IMR-90 (cell line): ENCODE results near the gene TRIO. TPM values are rescaled to one million over a fixed set of nuclear protein-coding genes. Genes with fewer than 3 reads are reported as not detected.

Source experiments
- ATAC-seq: fragments of 200-7000 bp; cut with Tn5 transposase; 2 replicates; pipeline ENCODE4 v1.9.1; 2020; ENCODE audit warnings: low read depth, mild to moderate bottlenecking, moderate library complexity
- BruUV-seq: library from RNA; stranded (reverse); fragments of 400-500 nt; replicated peaks from 2 replicates; lab custom pipeline; 2021; lab: Mats Ljungman, UMichigan
- CTCF ChIA-PET: fragments of 300-600 bp; formaldehyde crosslinking; extraction: SDS; loops from one replicate; lab custom pipeline; 2021; ENCODE audit warnings: antibody characterized with exemption; lab: Yijun Ruan, JAX
- POLR2A ChIA-PET: fragments of 300-600 bp; sonication (Branson Sonifier 250); formaldehyde crosslinking; loops from one replicate; lab custom pipeline; 2022; ENCODE audit warnings: antibody characterized with exemption; ENCODE audit not compliant: unreplicated experiment; lab: Charles Lee
- DNase-seq: peaks from one replicate; pipeline ENCODE4 v3.0.0; 2013
- H2AFZ ChIP-seq: replicated peaks from 2 replicates; pipeline ENCODE3; 2013; ENCODE audit warnings: low read length, mild to moderate bottlenecking; ENCODE audit not compliant: poor library complexity
- H2AK5ac ChIP-seq: 2 replicates; pipeline ENCODE4 v1.6.1; 2013; ENCODE audit warnings: low read depth, low read length, inconsistent platforms
- H2AK9ac ChIP-seq: replicated peaks from 2 replicates; pipeline ENCODE3; 2013; ENCODE audit warnings: mild to moderate bottlenecking, low read depth, low read length, moderate library complexity; ENCODE audit not compliant: poor library complexity
- H2BK120ac ChIP-seq: 2 replicates; pipeline ENCODE4 v1.6.1; 2013; ENCODE audit warnings: low read depth, low read length, inconsistent platforms
- H2BK15ac ChIP-seq: 3 replicates; pipeline ENCODE4 v1.6.1; 2013; ENCODE audit warnings: low read depth, low read length, inconsistent platforms
- H2BK20ac ChIP-seq: 2 replicates; pipeline ENCODE4 v1.6.1; 2013; ENCODE audit warnings: low read depth, mild to moderate bottlenecking, inconsistent platforms, low read length, moderate library complexity
- H2BK5ac ChIP-seq: 2 replicates; pipeline ENCODE4 v1.6.1; 2013; ENCODE audit warnings: mild to moderate bottlenecking, low read depth, low read length, inconsistent platforms; ENCODE audit not compliant: poor library complexity, severe bottlenecking
- H3K14ac ChIP-seq: replicated peaks from 2 replicates; pipeline ENCODE4 v1.6.1; 2013; ENCODE audit warnings: low read depth, low read length, inconsistent platforms
- H3K18ac ChIP-seq: 2 replicates; pipeline ENCODE4 v1.6.1; 2013; ENCODE audit warnings: low read depth, low read length, control low read depth
- H3K23ac ChIP-seq: 2 replicates; pipeline ENCODE4 v1.6.1; 2013; ENCODE audit warnings: low read depth, low read length, inconsistent platforms
- H3K27ac ChIP-seq: 2 replicates; pipeline ENCODE4 v1.5.1; 2013; ENCODE audit warnings: mild to moderate bottlenecking, control low read depth, low read length; ENCODE audit not compliant: insufficient read depth
- H3K27me3 ChIP-seq: 2 replicates; pipeline ENCODE4 v1.6.1; 2013; ENCODE audit warnings: low read length; ENCODE audit not compliant: control insufficient read depth, insufficient read depth
- H3K36me3 ChIP-seq: 2 replicates; pipeline ENCODE4 v1.6.1; 2013; ENCODE audit warnings: low read length, mixed read lengths; ENCODE audit not compliant: control insufficient read depth, insufficient read depth
- H3K4ac ChIP-seq: 2 replicates; pipeline ENCODE4 v1.6.1; 2013; ENCODE audit warnings: low read depth, low read length, inconsistent platforms
- H3K4me1 ChIP-seq: 2 replicates; pipeline ENCODE4 v1.6.1; 2013; ENCODE audit warnings: low read length, mixed read lengths; ENCODE audit not compliant: control insufficient read depth, insufficient read depth
- H3K4me2 ChIP-seq: 2 replicates; pipeline ENCODE4 v1.6.1; 2013; ENCODE audit warnings: low read depth, mild to moderate bottlenecking, control low read depth, low read length, moderate library complexity
- H3K4me3 ChIP-seq: 2 replicates; pipeline ENCODE4 v1.5.1; 2013; ENCODE audit warnings: low read depth, mild to moderate bottlenecking, control low read depth, low read length, moderate library complexity; ENCODE audit not compliant: insufficient read depth
- H3K56ac ChIP-seq: 2 replicates; pipeline ENCODE4 v1.6.1; 2013; ENCODE audit warnings: low read length, inconsistent platforms; ENCODE audit not compliant: insufficient read depth; ENCODE audit errors: extremely low read depth
- H3K79me1 ChIP-seq, 2 experiments: 2 replicates each; pipeline ENCODE4 v1.6.1; 2013; ENCODE audit warnings: low read length in 2 of 2, inconsistent platforms in 1 of 2, low read depth in 1 of 2
- H3K9ac ChIP-seq: 2 replicates; pipeline ENCODE4 v1.6.1; 2013; ENCODE audit warnings: low read depth, low read length, control low read depth
- H3K9me1 ChIP-seq: 2 replicates; pipeline ENCODE4 v1.6.1; 2013; ENCODE audit warnings: low read length, inconsistent platforms; ENCODE audit not compliant: insufficient read depth
- H3K9me3 ChIP-seq: 2 replicates; pipeline ENCODE4 v1.6.1; 2013; ENCODE audit warnings: low read length; ENCODE audit not compliant: control insufficient read depth, insufficient read depth
- H4K20me1 ChIP-seq: 2 replicates; pipeline ENCODE4 v1.6.1; 2013; ENCODE audit warnings: low read length, inconsistent platforms; ENCODE audit not compliant: insufficient read depth
- H4K5ac ChIP-seq: 2 replicates; pipeline ENCODE4 v1.6.1; 2013; ENCODE audit warnings: mild to moderate bottlenecking, low read depth, low read length, control low read depth
- H4K8ac ChIP-seq, 2 experiments: 2 replicates each; pipeline ENCODE4 v1.6.1; 2013; ENCODE audit warnings: low read depth in 2 of 2, low read length in 2 of 2, control low read depth in 1 of 2, inconsistent platforms in 1 of 2
- H4K91ac ChIP-seq: 2 replicates; pipeline ENCODE4 v1.6.1; 2013; ENCODE audit warnings: low read depth, low read length, inconsistent platforms; ENCODE audit not compliant: insufficient read depth
- CEBPB ChIP-seq: IDR thresholded peaks from 2 replicates; pipeline ENCODE4 v1.6.1; 2012; ENCODE audit warnings: low read depth, low read length, improper control_type of control experiment
- MAZ ChIP-seq: IDR thresholded peaks from 2 replicates; pipeline ENCODE4 v1.6.1; 2012; ENCODE audit warnings: low read depth, mild to moderate bottlenecking, low read length, improper control_type of control experiment, moderate library complexity, borderline replicate concordance
- WGBS, 2 experiments: methylation state at CpG; one replicate each; pipeline versions ENCODE4 v1.1.5 to v1.1.7; 2013; ENCODE audit warnings: missing lambda C conversion rate in 2 of 2; ENCODE audit not compliant: insufficient read length in 1 of 2; ENCODE audit errors: extremely low coverage in 2 of 2; 5-methylcytosine and 5-hydroxymethylcytosine counted together
- dilution Hi-C: fragments of 300-500 bp; cut with HindIII; formaldehyde crosslinking; loops from one replicate; pipeline ENCODE4 v1.14.3; 2018; ENCODE audit warnings: low sequenced_read_pairs; ENCODE audit not compliant: unreplicated experiment
- in situ Hi-C: fragments of 300-500 bp; cut with MboI; formaldehyde crosslinking; loops from 3 replicates; pipeline ENCODE4 v1.14.3; 2019; ENCODE audit warnings: low sequenced_read_pairs, inconsistent platforms, mixed read lengths
- intact Hi-C: fragments of 100-400 bp; cut with micrococcal nuclease; formaldehyde crosslinking; loops from 2 replicates; pipeline ENCODE4 v1.10.0; 2022
- polyA plus RNA-seq, 3 experiments: library from polyadenylated mRNA; depleted of rRNA; stranded (reverse); fragments of >200 nt; gene quantifications; 2 replicates each; pipeline ENCODE4 v1.2.3, GENCODE V29; 2012; ENCODE audit warnings: low replicate concordance in 1 of 3
- total RNA-seq: library from RNA; depleted of rRNA; stranded (reverse); fragments of >200 nt; gene quantifications from 2 replicates; pipeline ENCODE4 v1.2.3, GENCODE V29; 2012

TRIO gene
- total and polyA plus RNA-seq, 2 of the 4 experiments (the other 2 are of a cell fraction) = 206 to 522 TPM

GRCh38 chr5:14109771-14110170, 33.4 kb upstream of the TRIO start:
- BruUV-seq = no TSS peak
- ChIA-PET POLR2A (no interaction called here), CTCF (interaction anchor here (1.2 to 1.9 kb wide), 2 partner anchors 30 to 44 kb away, joined by 3 to 4 read pairs; no protein-coding TSS in a partner anchor)
- in situ Hi-C loops = loop anchor here (25.0 kb wide), 1 partner anchor 553 kb away; the partner anchor contains the start of gene OTULIN
- H2AK5ac ChIP-seq = peak overlapping the region; percentile 83
- H3K4me2 ChIP-seq = no peak overlapping the region
- H3K23ac ChIP-seq = peak overlapping the region; percentile 57
- H3K27me3 ChIP-seq = no peaks in the 10 kb centered on the region
- H3K56ac ChIP-seq = peak overlapping the region; percentile 62; the same call in 1 of the 2 replicates
- H4K8ac ChIP-seq = peak overlapping the region; percentile 50 to 96; a peak in 3 of 4 replicates
- H3K36me3 ChIP-seq = no peaks in the 10 kb centered on the region
- no peak overlapping the region for H2AK9ac ChIP-seq
- H2BK120ac ChIP-seq = peak overlapping the region; percentile 94
- H3K18ac ChIP-seq = peak overlapping the region; percentile 95; the same call in 1 of the 2 replicates
- dilution Hi-C loops = no loop called here
- ATAC-seq (no peak), DNase-seq (peak; percentile 10)
- peak overlapping the region; percentile 87; the same call in 1 of the 2 replicates for H4K5ac ChIP-seq
- no peak overlapping the region for H3K4me3 ChIP-seq
- no peaks in the 10 kb centered on the region for H4K20me1 ChIP-seq
- H2AFZ ChIP-seq = no peak overlapping the region
- H3K4ac ChIP-seq = peak overlapping the region; percentile 82; the same call in 1 of the 2 replicates
- H4K91ac ChIP-seq = peak overlapping the region; percentile 83
- 100% methylated on average over 1 of the region's 7 CpGs; no CpG with 5 or more reads in 1 of the 2 experiments for WGBS, 2 experiments
- H3K9me1 ChIP-seq = peaks cover 4% of the 10 kb centered on the region; the same call in 1 of the 2 replicates
- H2BK5ac ChIP-seq = peak overlapping the region; percentile 98
- peak overlapping the region; percentile 67; the same call in 2 of the 3 replicates for H2BK15ac ChIP-seq
- peaks cover 9% of the 10 kb centered on the region for H3K4me1 ChIP-seq
- H3K14ac ChIP-seq = peak overlapping the region; percentile 78
- TF ChIP-seq CEBPB (peak; percentile 17; the same call in 1 of the 2 replicates), MAZ (no peak)
- H3K27ac ChIP-seq = no peak overlapping the region; the same call in 1 of the 2 replicates
- intact Hi-C loops = loop anchor here (1.0 to 2.0 kb wide), 3 partner anchors 32 to 121 kb away; no protein-coding TSS in a partner anchor
- peaks cover 15 to 39% of the 10 kb centered on the region in 2 experiments for H3K79me1 ChIP-seq
- H2BK20ac ChIP-seq = peak overlapping the region; percentile 92
- H3K9ac ChIP-seq = no peak overlapping the region
- peaks cover 6% of the 10 kb centered on the region; the same call in 1 of the 2 replicates for H3K9me3 ChIP-seq
